Omental fat pad (tissue), 4 donors: ENCODE measurements around the gene KASH5. TPM values are rescaled to one million over a fixed set of nuclear protein-coding genes. Genes with fewer than 3 reads are reported as not detected.

Source experiments
- ATAC-seq: fragments of 150-250 bp; one replicate; pipeline ENCODE4 v1.9.1; 2016; ENCODE audit warnings: mild to moderate bottlenecking, moderate library complexity; ENCODE audit not compliant: low FRiP score
- DNase-seq: peaks from one replicate; pipeline ENCODE4 v3.0.0-alpha.2; 2019; ENCODE audit warnings: low spot score
- CTCF ChIP-seq, 3 donors: fragments of 450-650 bp; IDR thresholded peaks; one replicate each; pipeline ENCODE4 v1.5.1; 2016 to 2017; ENCODE audit warnings: antibody characterized with exemption in 3 of 3, mild to moderate bottlenecking in 3 of 3, moderate library complexity in 2 of 3
- total RNA-seq, 4 donors: library from RNA; depleted of rRNA; stranded (reverse); fragments of >200 nt; gene quantifications; one replicate each; pipeline ENCODE4 v1.1.0, GENCODE V29; 2016

KASH5 gene
- total RNA-seq, 4 donors from 2014 or later = 0.56 TPM; not detected in 3

GRCh38 chr19:49362048-49362928, 25.8 kb upstream of the KASH5 start, which contains the start of gene TEAD2:
Gene TEAD2 (minus strand): TSS chr19:49362416. CDS start chr19:49360075, 2,341 bp downstream.
- no peak for TF ChIP-seq CTCF (IDR thresholded peaks at IDR 0.05)
- DNase-seq (no peak), ATAC-seq (peak; percentile 22)

GRCh38 chr19:49362929-49363267, 25.2 kb upstream of the KASH5 start:
- no peak for ATAC-seq
- no peak for TF ChIP-seq CTCF (IDR thresholded peaks at IDR 0.05)
- DNase-seq = no peak

GRCh38 chr19:49363268-49364082, 24.6 kb upstream of the KASH5 start, which contains the start of gene DKKL1:
Gene DKKL1 (plus strand): TSS chr19:49363877. CDS start chr19:49363999, 122 bp downstream.
- ATAC-seq = peak; percentile 95
- TF ChIP-seq CTCF (IDR thresholded peaks at IDR 0.05) = no peak

GRCh38 chr19:49364083-49364737, 23.8 kb upstream of the KASH5 start:
- TF ChIP-seq CTCF (IDR thresholded peaks at IDR 0.05) = no peak
- no peak for ATAC-seq
- DNase-seq = no peak

More at GRCh38 chr19:49363268-49364082, 24.6 kb upstream of the KASH5 start, which contains the start of gene DKKL1:
- DNase-seq = peak; percentile 100

- TF ChIP-seq CTCF (IDR thresholded peaks at IDR 0.05) = no peak
- ATAC-seq = no peak
- no peak for DNase-seq
These were observed 21.9 kb upstream of the KASH5 start for GRCh38 chr19:49366110-49366509.

- DNase-seq = no peak
- TF ChIP-seq CTCF (IDR thresholded peaks at IDR 0.05) = no peak
- ATAC-seq = no peak
These were observed 19.2 kb upstream of the KASH5 start for GRCh38 chr19:49368711-49369358.
